H1 (cell line): Measurements from ENCODE around the gene USP7.

Experiments
- CTCF ChIP-seq, 3 experiments: IDR thresholded peaks; 1 replicate in 2 of 3; 2 replicates in 1 of 3; pipeline versions ENCODE4 v1.5.1 to v1.6.1; 2011; ENCODE audit warnings: low read length in 3 of 3, mild to moderate bottlenecking in 3 of 3, inconsistent platforms in 2 of 3, low read depth in 1 of 3, moderate library complexity in 1 of 3; ENCODE audit not compliant: insufficient read depth in 1 of 3; ENCODE audit errors: control extremely low read depth in 1 of 3
- EZH2 ChIP-seq: fragments of 200-600 bp; sonication (generic); IDR thresholded peaks from 2 replicates; pipeline ENCODE4 v1.7.1; 2012; ENCODE audit warnings: low read depth, mild to moderate bottlenecking, moderate library complexity, low read length, inconsistent platforms; ENCODE audit not compliant: severe bottlenecking
- POLR2A ChIP-seq, 2 experiments: IDR thresholded peaks; 1 replicate in 1 of 2; 2 replicates in 1 of 2; pipeline ENCODE4 v1.6.1; 2011; ENCODE audit warnings: low read depth in 2 of 2, low read length in 2 of 2, mild to moderate bottlenecking in 2 of 2; ENCODE audit errors: control extremely low read depth in 1 of 2
- POLR2AphosphoS5 ChIP-seq: IDR thresholded peaks from 2 replicates; pipeline ENCODE4 v1.6.1; 2011; ENCODE audit warnings: low read depth, low read length
- SIN3A ChIP-seq, 2 experiments: IDR thresholded peaks in 1 of 2; conservative IDR thresholded peaks in 1 of 2; 2 replicates each; pipeline ENCODE4 v1.6.1; 2011 to 2012; ENCODE audit warnings: low read length in 2 of 2, improper control_type of control experiment in 1 of 2, low read depth in 1 of 2, mild to moderate bottlenecking in 1 of 2
- USF2 ChIP-seq: IDR thresholded peaks from 2 replicates; pipeline ENCODE4 v1.6.1; 2011; ENCODE audit warnings: low read length, improper control_type of control experiment
- ZNF274 ChIP-seq: IDR thresholded peaks from 2 replicates; pipeline ENCODE4 v1.7.0; 2012; ENCODE audit warnings: low read length, borderline replicate concordance; ENCODE audit errors: extremely low read depth

GRCh38 chr16:8951447-8952280 lies 12.0 kb downstream of the USP7 start:
- TF ChIP-seq EZH2 (no peak), CTCF (IDR thresholded peaks at IDR 0.05; ENCODE audit: control extremely low read depth in 1 of 3, insufficient read depth in 1 of 3, low read depth in 1 of 3, low read length in 3 of 3) (no peak), ZNF274 (no peak), SIN3A (conservative IDR thresholded peaks at IDR 0.05 in 1 of 2, IDR thresholded peaks at IDR 0.05 in 1 of 2; ENCODE audit: low read depth in 1 of 2, low read length in 2 of 2) (no peak), POLR2A (IDR thresholded peaks at IDR 0.05; ENCODE audit: control extremely low read depth in 1 of 2, low read depth in 2 of 2, low read length in 2 of 2) (no peak), POLR2AphosphoS5 (no peak), USF2 (no peak)
